Measurements from ENCODE around the gene GFY. TPM values are rescaled to one million over a fixed set of nuclear protein-coding genes. Genes with fewer than 3 reads are reported as not detected.

The GFY gene
- total RNA-seq, result not detected

DNA sequence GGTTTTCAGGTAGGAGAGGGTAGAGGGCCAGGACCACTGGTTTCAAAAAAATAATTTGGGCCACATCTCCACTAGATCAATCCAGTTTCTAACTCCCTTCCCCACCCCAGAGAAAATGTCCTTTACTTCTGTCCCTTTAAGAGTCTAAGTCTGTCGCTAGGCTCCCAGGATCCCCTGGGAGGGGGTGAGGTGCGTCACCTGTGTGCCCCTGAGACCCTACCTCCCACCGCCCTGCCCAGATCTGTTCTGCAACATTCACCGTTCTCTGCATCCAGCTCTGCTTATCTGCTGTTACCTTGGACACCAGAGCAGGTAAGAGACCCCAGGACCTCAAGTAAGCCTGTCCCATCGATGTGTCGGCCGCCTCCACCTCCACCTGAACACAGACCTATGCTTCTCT, at the start of gene GFY:
Gene GFY (plus strand): TSS at position 211 of the 400 bp plus-strand sequence. CDS start 1,043 bp downstream, outside the sequence.
- Histone ChIP-seq H3K4me3 (no peak within 1 kb of the TSS), H3K27ac (no peak within 1 kb of the TSS), H3K4me1 (peaks cover 0 to 48% (median 32%) of the 10 kb centered on the region in 3 donors), H3K27me3 (peaks cover 100% of the 10 kb centered on the region), H3K36me3 (no peaks in the 10 kb centered on the region), H3K9me3 (no peaks in the 10 kb centered on the region)
- no peak for TF ChIP-seq CTCF (IDR thresholded peaks at IDR 0.05)
- TF ChIP-seq POLR2AphosphoS5 (IDR thresholded peaks at IDR 0.05), result no peak
- TF ChIP-seq EP300 (IDR thresholded peaks at IDR 0.05), result no peak
- no peak for TF ChIP-seq POLR2A (IDR thresholded peaks at IDR 0.05)
- ATAC-seq, result no peak
- 50 to 51% methylated on average over 4 to 6 of the region's 7 CpGs for WGBS, 2 donors (ENCODE audit: low coverage in 1 of 2)

GRCh38 chr19:49378512-49378911, 46.7 kb upstream of the GFY start:
- 80 to 83% methylated on average over 1 to 3 of the region's 3 CpGs for WGBS, 2 donors (ENCODE audit: low coverage in 1 of 2)
- Histone ChIP-seq H3K9me3 (peaks cover 0 to 18% (median 2%) of the 10 kb centered on the region in 3 donors), H3K4me3 (no peak overlapping the region), H3K27me3 (peaks cover 14% of the 10 kb centered on the region), H3K27ac (no peak overlapping the region), H3K4me1 (no peaks in the 10 kb centered on the region), H3K36me3 (no peaks in the 10 kb centered on the region)
- ATAC-seq, result no peak
- TF ChIP-seq POLR2A (IDR thresholded peaks at IDR 0.05), result no peak
- TF ChIP-seq EP300 (IDR thresholded peaks at IDR 0.05), result no peak
- TF ChIP-seq CTCF (IDR thresholded peaks at IDR 0.05), result no peak
- no peak for TF ChIP-seq POLR2AphosphoS5 (IDR thresholded peaks at IDR 0.05)

- no peak for TF ChIP-seq POLR2A (IDR thresholded peaks at IDR 0.05)
- no peak for TF ChIP-seq POLR2AphosphoS5 (IDR thresholded peaks at IDR 0.05)
- no peak for TF ChIP-seq CTCF (IDR thresholded peaks at IDR 0.05)
- TF ChIP-seq EP300 (IDR thresholded peaks at IDR 0.05), result no peak
- Histone ChIP-seq H3K27me3 (peaks cover 18% of the 10 kb centered on the region), H3K4me1 (no peaks in the 10 kb centered on the region), H3K9me3 (peaks cover 0 to 18% (median 2%) of the 10 kb centered on the region in 3 donors), H3K36me3 (no peaks in the 10 kb centered on the region), H3K4me3 (no peak overlapping the region), H3K27ac (no peak overlapping the region)
- no peak for ATAC-seq
- 84 to 92% methylated on average over 2 to 3 of the region's 3 CpGs for WGBS, 2 donors (ENCODE audit: low coverage in 1 of 2)
Measured at GRCh38 chr19:49380391-49380790, 44.8 kb upstream of the GFY start.

DNA sequence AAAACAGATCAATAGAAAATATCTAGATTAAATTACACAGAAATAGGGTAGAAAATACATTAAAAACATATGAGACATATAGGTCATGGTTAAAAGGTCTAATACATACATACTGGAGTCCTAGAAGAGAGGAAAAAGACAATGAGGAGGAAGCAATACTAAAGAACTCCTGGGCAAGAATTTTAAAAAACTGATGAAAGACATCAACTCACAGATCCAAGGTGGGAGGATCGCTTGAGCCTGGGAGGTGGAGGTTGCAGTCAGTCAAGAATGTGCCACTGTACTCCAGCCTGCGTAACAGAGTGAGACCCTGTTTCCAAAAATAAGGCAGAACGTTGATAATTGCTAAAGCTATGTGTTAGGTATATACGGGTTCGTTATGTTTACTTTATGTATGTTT, 42.5 kb upstream of the GFY start:
- peaks cover 0 to 18% (median 2%) of the 10 kb centered on the region in 3 donors for H3K9me3 ChIP-seq
- no peak for TF ChIP-seq POLR2A (IDR thresholded peaks at IDR 0.05)
- TF ChIP-seq POLR2AphosphoS5 (IDR thresholded peaks at IDR 0.05), result no peak
- no peak for TF ChIP-seq EP300 (IDR thresholded peaks at IDR 0.05)
- no peak for TF ChIP-seq CTCF (IDR thresholded peaks at IDR 0.05)
- H3K4me3 ChIP-seq, result no peak overlapping the region
- H3K27ac ChIP-seq, result no peak overlapping the region
- no peaks in the 10 kb centered on the region for H3K36me3 ChIP-seq
- H3K27me3 ChIP-seq, result peaks cover 25% of the 10 kb centered on the region
- 81 to 88% methylated on average over 5 of the region's 5 CpGs for whole genome bisulfite sequencing, 2 donors (ENCODE audit: low coverage in 1 of 2)
- no peak for ATAC-seq
- H3K4me1 ChIP-seq, result no peaks in the 10 kb centered on the region

DNA sequence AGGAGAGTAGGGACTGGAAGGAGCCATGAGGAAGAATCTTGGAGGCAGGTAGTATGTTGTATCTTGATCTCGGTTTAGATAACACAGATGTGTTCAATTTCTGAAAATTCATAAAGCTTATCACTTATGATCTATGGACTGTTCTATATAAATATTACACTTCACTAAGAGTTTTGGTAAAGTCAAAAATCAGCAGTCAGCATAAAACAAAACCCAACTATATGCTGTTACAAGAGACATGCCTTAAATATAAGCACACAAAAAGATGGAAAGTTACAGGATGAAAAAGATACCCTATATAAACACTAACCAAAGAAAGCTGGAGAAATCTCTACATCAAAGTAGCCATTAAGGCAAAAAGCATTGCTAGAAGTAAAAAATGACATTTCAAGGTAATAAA, 41.6 kb upstream of the GFY start:
- Histone ChIP-seq H3K27me3 (peaks cover 34% of the 10 kb centered on the region), H3K36me3 (no peaks in the 10 kb centered on the region), H3K4me1 (no peaks in the 10 kb centered on the region), H3K9me3 (peaks cover 0 to 18% (median 2%) of the 10 kb centered on the region in 3 donors), H3K4me3 (no peak overlapping the region), H3K27ac (no peak overlapping the region)
- no peak for TF ChIP-seq POLR2A (IDR thresholded peaks at IDR 0.05)
- TF ChIP-seq CTCF (IDR thresholded peaks at IDR 0.05), result no peak
- TF ChIP-seq EP300 (IDR thresholded peaks at IDR 0.05), result no peak
- TF ChIP-seq POLR2AphosphoS5 (IDR thresholded peaks at IDR 0.05), result no peak
- WGBS, 2 donors (ENCODE audit: low coverage in 1 of 2), result 0 to 81% methylated on average over 1 of the region's 1 CpG
- no peak for ATAC-seq
